NCI-H2196 (cell line): ENCODE data around the gene EXOC3.

Source experiments
- DNase-seq: peaks from one replicate; lab custom pipeline; 2025; ENCODE audit not compliant: unreplicated experiment; lab: John Stamatoyannopoulos, UW

EXOC3 gene

GRCh38 chr5:438481-438981 lies 4.4 kb upstream of the EXOC3 start:
- DNase-seq: no peak

GRCh38 chr5:439181-439580 lies 3.8 kb upstream of the EXOC3 start:
- no peak for DNase-seq

GRCh38 chr5:439636-440035 lies 3.3 kb upstream of the EXOC3 start:
- DNase-seq: no peak

DNA sequence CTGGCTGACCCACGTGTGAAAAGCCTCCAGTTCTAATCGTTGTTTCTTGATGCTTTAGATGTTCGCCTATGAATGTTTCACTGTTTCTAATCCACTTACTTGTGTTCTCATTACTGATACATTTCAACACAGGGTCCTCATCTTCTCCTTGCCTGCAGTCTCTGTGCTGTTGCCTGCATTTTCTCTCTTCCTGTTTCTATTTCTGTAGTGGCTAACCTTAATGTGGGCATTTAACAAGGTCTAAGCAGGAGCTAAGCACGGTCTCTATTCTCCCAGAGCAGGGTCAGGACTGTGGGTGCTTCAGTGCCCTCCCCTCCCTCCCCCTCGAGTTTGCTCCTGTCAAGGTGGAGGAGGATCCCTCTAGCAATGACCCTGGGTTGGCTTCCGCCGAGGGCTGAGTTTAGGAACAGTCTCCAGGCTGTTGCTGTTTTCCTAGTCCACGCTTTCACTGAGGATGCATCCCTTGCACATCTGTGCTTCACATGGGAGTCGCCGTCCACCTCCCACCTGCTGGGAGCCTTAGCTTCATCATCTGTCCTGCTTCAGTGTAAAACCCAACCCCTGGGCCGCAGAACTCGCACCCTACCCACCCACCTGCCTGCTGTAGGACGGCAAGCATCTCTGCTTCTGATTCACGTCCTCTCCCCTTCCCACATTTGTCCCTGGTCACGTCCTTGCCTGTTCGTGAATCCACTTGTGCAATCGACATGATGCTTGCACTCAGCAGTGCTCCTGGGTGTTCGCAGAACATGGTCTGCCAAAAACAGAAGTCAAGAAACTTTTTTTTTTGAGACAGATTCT lies 2.4 kb upstream of the EXOC3 start:
- no peak for DNase-seq

- no peak for DNase-seq
Measured at GRCh38 chr5:441996-442334, 1.0 kb upstream of the EXOC3 start.

GRCh38 chr5:443239-444151 lies 519 bp downstream of the EXOC3 start:
- no peak for DNase-seq

DNA sequence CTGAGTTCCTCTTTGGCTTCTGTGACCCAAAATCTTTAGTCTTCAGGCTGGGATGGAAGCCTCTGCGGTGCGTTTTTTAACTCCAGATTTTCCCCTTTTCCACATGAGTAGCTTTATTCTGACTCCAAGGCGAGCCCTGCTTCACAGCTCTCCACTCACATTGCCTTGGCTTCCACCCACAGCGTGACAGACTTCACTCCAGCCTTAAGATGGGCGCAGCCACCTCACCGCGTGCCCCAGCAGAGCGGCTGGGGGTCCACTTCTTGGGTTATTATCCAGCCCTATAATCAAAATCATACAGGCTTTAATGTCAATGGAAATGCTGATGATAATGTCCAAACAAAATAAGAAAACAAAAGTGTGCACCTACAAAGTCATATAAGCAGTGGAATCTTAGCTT lies 1.2 kb downstream of the EXOC3 start:
- DNase-seq: no peak

- no peak for DNase-seq
Measured at GRCh38 chr5:445591-445990, 2.6 kb downstream of the EXOC3 start.

- DNase-seq: no peak
Measured at GRCh38 chr5:446066-446882, 3.3 kb downstream of the EXOC3 start.

DNA sequence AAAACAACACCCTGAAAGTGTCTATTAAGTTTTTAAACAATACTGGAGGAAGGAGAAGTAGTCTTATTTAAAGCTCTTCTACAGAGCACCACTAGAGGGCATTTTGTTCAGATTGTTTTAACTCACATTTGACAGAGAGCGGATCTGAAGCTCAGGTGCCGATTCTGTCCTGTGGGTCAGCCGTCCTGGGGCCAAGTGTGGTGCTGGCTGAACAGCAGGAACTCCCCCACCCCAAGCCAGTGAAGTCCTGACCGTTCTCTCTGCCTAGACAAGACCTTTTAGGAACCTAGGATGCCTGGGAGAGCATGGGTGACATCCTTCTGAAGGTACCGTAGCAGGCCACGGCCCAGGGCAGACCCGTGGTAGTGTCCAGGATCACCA lies 3.9 kb downstream of the EXOC3 start:
- DNase-seq: peak; percentile 38

GRCh38 chr5:447501-447900 lies 4.5 kb downstream of the EXOC3 start:
- DNase-seq: no peak

DNA sequence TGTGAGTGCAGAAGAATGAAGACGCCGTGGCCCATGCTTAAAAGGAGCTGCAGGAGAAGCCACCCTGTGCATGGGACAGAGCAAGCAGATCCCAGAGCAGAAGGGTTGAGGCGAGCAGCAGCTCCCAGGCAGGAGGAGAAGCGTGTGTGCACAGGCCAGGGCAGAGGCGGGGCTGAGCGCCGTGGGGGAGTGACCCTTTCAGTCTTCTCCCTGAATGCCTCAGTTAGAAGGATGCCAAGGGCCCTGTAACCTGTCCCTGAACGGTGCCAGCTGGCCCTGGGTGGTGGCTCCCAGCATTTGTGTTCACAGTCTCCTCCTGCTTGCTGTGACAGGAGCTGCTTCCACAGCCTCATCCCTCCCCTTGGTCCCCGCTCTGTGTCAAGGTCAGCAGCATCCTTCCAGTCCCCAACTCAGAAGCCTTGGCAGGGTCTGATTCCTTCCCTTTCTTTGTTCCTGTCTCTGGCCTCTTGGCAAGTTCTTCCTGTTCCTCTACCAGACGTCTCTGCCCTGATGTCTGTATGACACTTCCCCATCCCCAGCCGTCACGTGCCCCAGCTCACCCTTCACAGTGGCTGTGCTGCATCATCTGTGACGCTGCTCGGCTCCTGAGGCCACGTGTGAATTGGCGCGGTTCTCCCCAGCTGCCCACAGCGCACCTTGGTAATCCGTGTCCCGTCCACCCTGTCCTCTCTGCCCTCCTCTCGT lies 5.2 kb downstream of the EXOC3 start:
- DNase-seq: no peak

DNA sequence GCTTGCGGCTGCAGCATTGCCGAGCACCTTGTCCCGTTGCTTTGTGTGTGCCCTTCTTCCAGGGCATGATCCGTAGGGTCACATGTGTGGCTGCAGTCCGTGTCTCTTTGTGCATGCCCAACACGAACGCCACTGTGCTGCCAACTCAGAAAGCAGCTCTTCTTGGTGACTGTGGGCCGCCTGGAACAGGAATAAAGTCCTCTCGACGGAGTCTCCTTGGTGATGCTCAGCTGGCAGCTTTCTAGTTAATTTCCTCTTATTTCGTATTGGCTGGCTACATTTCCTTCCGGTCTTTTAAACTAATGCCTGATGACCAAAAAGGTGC lies 5.8 kb downstream of the EXOC3 start:
- no peak for DNase-seq

GRCh38 chr5:449151-449550 lies 6.2 kb downstream of the EXOC3 start:
- DNase-seq: no peak

DNA sequence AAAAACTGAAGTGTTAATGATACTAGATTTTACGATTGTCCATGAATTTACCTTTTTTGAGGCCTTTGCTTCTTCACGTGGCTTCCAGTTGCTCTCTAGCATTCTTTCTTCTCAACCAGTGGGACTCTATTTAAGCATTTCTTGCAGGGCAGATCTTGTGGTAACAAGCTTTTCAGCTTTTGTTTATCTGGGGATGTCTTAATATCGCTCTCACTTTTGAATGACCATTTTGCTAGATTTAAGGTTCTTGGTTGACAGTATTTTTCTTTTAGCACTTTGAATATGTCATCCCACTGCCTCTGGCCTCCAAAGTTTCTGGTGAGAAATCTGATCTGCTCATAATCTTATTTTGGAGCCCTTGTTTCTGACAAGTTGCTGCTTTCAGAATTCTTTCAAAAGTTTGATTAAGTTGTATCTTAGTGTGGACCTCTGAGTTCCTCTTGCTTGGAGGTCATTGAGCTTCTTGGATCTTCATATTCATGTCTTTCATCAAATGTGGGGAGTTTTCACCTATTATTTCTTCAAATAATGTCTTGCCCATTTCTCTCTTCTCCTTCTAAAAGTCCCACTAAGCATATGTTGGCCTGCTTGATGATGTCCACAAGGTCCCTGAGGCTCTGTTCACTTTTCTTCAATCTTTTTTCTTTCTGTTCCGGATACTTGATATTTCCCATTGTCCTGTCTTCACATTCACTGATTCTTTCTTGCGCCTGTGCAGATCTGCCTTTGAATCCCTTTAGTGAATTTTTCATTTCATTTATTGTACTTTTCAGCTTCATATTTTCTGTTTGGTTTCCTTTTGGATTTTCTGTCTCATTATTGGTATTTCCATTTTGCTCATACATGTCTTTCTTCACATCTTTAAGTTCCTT lies 8.8 kb downstream of the EXOC3 start:
- no peak for DNase-seq

- no peak for DNase-seq
Measured at GRCh38 chr5:452978-453710, 10.2 kb downstream of the EXOC3 start.

DNA sequence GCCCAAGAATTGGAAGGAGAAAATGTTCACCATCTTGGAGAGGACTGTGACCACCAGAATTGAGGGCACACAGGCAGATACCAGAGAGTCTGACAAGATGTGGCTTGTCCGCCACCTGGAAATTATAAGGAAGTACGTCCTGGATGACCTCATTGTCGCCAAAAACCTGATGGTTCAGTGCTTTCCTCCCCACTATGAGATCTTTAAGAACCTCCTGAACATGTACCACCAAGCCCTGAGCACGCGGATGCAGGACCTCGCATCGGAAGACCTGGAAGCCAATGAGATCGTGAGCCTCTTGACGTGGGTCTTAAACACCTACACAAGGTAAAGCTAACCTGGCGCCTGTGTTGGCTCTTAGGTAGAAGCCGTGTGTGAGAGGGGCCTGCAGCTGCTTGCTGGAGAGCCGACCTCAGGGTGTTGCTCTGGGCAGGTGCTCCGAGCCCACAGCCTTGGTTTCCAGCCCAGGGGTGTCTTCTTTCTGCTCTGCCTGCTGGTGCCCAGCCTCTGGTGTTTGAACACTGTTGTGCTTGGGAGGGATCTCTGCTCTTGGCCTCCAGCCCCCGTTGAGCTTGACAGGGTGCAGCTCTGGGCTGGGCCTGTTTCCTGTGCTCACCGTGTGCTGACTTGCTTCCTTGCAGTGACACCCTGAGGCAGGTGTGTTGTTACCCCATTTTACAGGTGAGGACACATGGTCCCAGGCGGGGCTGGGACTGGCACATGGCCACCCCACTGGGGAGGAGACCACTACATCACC lies 10.9 kb downstream of the EXOC3 start:
- no peak for DNase-seq

- DNase-seq: no peak
Measured at GRCh38 chr5:454936-455335, 12.0 kb downstream of the EXOC3 start.

GRCh38 chr5:455806-456205 lies 12.8 kb downstream of the EXOC3 start:
- no peak for DNase-seq
